A673 (cell line): ENCODE results near the gene TNRC6C. TPM values are rescaled to one million over a fixed set of nuclear protein-coding genes. Genes with fewer than 3 reads are reported as not detected.

Experiments used
- BruUV-seq: library from RNA; stranded (reverse); fragments of 400-500 nt; replicated peaks from 2 replicates; lab custom pipeline; 2021; lab: Mats Ljungman, UMichigan
- CTCF ChIA-PET: fragments of 300-600 bp; sonication (Branson Sonifier 250); formaldehyde crosslinking; loops from one replicate; lab custom pipeline; 2022; ENCODE audit warnings: antibody characterized with exemption; lab: Charles Lee
- POLR2A ChIA-PET: fragments of 300-600 bp; sonication (Branson Sonifier 250); formaldehyde crosslinking; loops from one replicate; lab custom pipeline; 2022; ENCODE audit warnings: antibody characterized with exemption; ENCODE audit not compliant: low non-redundant PET; lab: Charles Lee
- DNase-seq: peaks from one replicate; pipeline ENCODE4 v3.0.0-alpha.2; 2015; ENCODE audit warnings: low spot score
- H3K27ac ChIP-seq: fragments of 200-600 bp; sonication (generic); 2 replicates; pipeline ENCODE4 v1.5.1; 2016; ENCODE audit warnings: mixed run types, low read depth, mild to moderate bottlenecking, mixed read lengths, antibody characterized with exemption, low read length; ENCODE audit not compliant: poor library complexity, severe bottlenecking
- H3K27me3 ChIP-seq: fragments of 200-600 bp; sonication (generic); replicated peaks from 2 replicates; pipeline ENCODE4 v1.6.1; 2017; ENCODE audit warnings: mixed run types, low read depth, mild to moderate bottlenecking, mixed read lengths, antibody characterized with exemption, low read length; ENCODE audit not compliant: insufficient read depth, poor library complexity
- H3K36me3 ChIP-seq: fragments of 200-600 bp; sonication (generic); 2 replicates; pipeline ENCODE4 v1.6.1; 2016; ENCODE audit warnings: mixed run types, mild to moderate bottlenecking, mixed read lengths, antibody characterized with exemption, low read length; ENCODE audit not compliant: insufficient read depth, poor library complexity, severe bottlenecking
- H3K4me1 ChIP-seq: fragments of 200-600 bp; sonication (generic); 2 replicates; pipeline ENCODE4 v1.6.1; 2017; ENCODE audit warnings: mixed run types, mild to moderate bottlenecking, mixed read lengths, antibody characterized with exemption, low read length; ENCODE audit not compliant: insufficient read depth, poor library complexity, severe bottlenecking
- H3K4me3 ChIP-seq: fragments of 200-600 bp; sonication (generic); 2 replicates; pipeline ENCODE4 v1.5.1; 2016; ENCODE audit warnings: low read depth, mixed run types, mild to moderate bottlenecking, mixed read lengths, low read length; ENCODE audit not compliant: poor library complexity, severe bottlenecking
- H3K9me3 ChIP-seq: fragments of 200-600 bp; sonication (generic); 2 replicates; pipeline ENCODE4 v1.6.1; 2016; ENCODE audit warnings: mixed run types, low read depth, mild to moderate bottlenecking, mixed read lengths, antibody characterized with exemption, low read length; ENCODE audit not compliant: poor library complexity, severe bottlenecking
- CTCF ChIP-seq: fragments of 300-800, 200-600 bp; sonication (generic); conservative IDR thresholded peaks from 2 replicates; pipeline ENCODE4 v1.5.1; 2017; ENCODE audit warnings: low read depth, mild to moderate bottlenecking, antibody characterized with exemption, low read length, moderate library complexity, mixed read lengths
- EZH2 ChIP-seq: fragments of 200-600 bp; sonication (generic); IDR thresholded peaks from 2 replicates; pipeline ENCODE4 v1.6.1; 2017; ENCODE audit warnings: borderline replicate concordance, low read depth, mild to moderate bottlenecking, mixed read lengths, antibody characterized with exemption, low read length; ENCODE audit not compliant: poor library complexity, severe bottlenecking
- intact Hi-C: fragments of 100-400 bp; cut with micrococcal nuclease; formaldehyde crosslinking; loops from one replicate; pipeline ENCODE4 v1.10.0; 2022; ENCODE audit not compliant: unreplicated experiment
- total RNA-seq: library from RNA; stranded (reverse); gene quantifications from 2 replicates; pipeline ENCODE4 v1.2.3, GENCODE V29; 2021

Gene TNRC6C
- total RNA-seq, 1 experiment from 2014 or later: 26.7 TPM

DNA sequence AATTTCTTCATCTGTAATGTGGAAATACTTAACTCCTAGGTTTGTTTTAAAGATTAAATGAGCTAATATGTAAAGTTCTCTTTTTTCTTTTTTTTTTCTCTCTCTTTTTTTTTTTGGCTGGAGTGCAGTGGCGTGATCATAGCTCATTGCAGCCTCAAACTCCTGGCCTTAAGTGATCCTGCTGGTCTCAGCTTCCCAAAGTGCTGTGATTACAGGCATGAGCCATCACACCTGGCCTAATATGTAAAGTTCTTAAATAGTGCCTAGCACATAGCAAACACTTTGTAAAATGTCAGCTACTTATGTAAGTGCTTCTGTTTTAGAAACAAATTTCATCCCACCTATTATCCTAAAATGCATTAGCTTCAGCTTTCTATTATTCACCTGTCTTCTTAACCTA is 130.0 kb downstream of the TNRC6C start:
- TF ChIP-seq CTCF (no peak), EZH2 (no peak)
- BruUV-seq: no TSS peak
- peaks cover 26% of the 10 kb centered on the region for H3K36me3 ChIP-seq

GRCh38 chr17:78089576-78090281 is 131.2 kb downstream of the TNRC6C start:
- intact Hi-C loops: no loop called here
- CTCF ChIA-PET: no interaction called here

More for the DNA sequence above, 130.0 kb downstream of the TNRC6C start:
- POLR2A ChIA-PET: no interaction called here
- Histone ChIP-seq H3K4me1 (no peaks in the 10 kb centered on the region), H3K9me3 (no peaks in the 10 kb centered on the region), H3K27ac (no peak overlapping the region), H3K27me3 (no peaks in the 10 kb centered on the region), H3K4me3 (no peak overlapping the region)
- CTCF ChIA-PET: interaction anchor here (0.7 kb wide), 1 partner anchor 98 kb away, joined by 4 read pairs; the partner anchor contains the start of genes AFMID and TK1
- no peak for DNase-seq
- intact Hi-C loops: no loop called here

GRCh38 chr17:78092794-78093324 is 134.4 kb downstream of the TNRC6C start:
- no peaks in the 10 kb centered on the region for H3K4me1 ChIP-seq
- CTCF ChIA-PET: no interaction called here
- POLR2A ChIA-PET: no interaction called here
- DNase-seq: no peak
- TF ChIP-seq EZH2 (no peak), CTCF (no peak)
- intact Hi-C loops: no loop called here
- no peak overlapping the region for H3K27ac ChIP-seq
- no peaks in the 10 kb centered on the region for H3K9me3 ChIP-seq
- H3K4me3 ChIP-seq: no peak overlapping the region
- peaks cover 37% of the 10 kb centered on the region for H3K36me3 ChIP-seq
- no TSS peak for BruUV-seq
- H3K27me3 ChIP-seq: no peaks in the 10 kb centered on the region

More at GRCh38 chr17:78089576-78090281, 131.2 kb downstream of the TNRC6C start:
- Histone ChIP-seq H3K27me3 (no peaks in the 10 kb centered on the region), H3K4me3 (no peak overlapping the region), H3K4me1 (no peaks in the 10 kb centered on the region), H3K27ac (no peak overlapping the region), H3K9me3 (no peaks in the 10 kb centered on the region), H3K36me3 (peaks cover 36% of the 10 kb centered on the region)
- no peak for TF ChIP-seq CTCF
- no peak for TF ChIP-seq EZH2
- DNase-seq: no peak
- no TSS peak for BruUV-seq
- POLR2A ChIA-PET: no interaction called here
